ENCODE results near the gene ING5.
"Not testable (repeated sequence)": the region's sequence is repeated elsewhere in the genome, so short reads cannot be mapped to it uniquely, and the experiment has no call there.

Gene ING5

GRCh38 chr2:241739177-241739576 lies 37.3 kb downstream of the ING5 start:
- no peak for DNase-seq (ENCODE audit: low spot score)

DNA sequence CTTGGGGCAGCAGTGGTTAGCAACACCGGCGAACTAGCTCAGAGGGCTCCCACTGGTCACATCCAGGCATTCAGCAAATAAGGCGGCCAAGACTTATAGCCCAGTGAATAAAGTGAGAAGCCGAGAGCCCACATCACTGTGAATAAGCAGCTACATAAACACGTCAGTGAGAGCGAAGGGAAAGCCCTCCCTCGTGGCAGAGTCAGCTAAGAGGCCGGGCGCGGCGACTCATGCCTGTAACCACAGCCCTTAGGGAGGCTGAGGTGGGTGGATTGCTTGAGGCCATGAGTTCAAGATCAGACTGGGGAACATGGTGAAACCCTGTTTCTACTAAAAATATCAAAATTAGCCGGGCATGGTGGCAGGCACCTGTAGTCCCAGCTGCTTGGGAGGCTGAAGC lies 37.8 kb downstream of the ING5 start:
- DNase-seq (ENCODE audit: low spot score): no peak

- no peak for DNase-seq (ENCODE audit: low spot score)
Observed at GRCh38 chr2:241741016-241741415, 39.2 kb downstream of the ING5 start.

- no peak for DNase-seq (ENCODE audit: low spot score)
Observed at GRCh38 chr2:241742320-241742939, 40.6 kb downstream of the ING5 start.

GRCh38 chr2:241743008-241743407 lies 41.2 kb downstream of the ING5 start:
- not testable (repeated sequence) for DNase-seq (ENCODE audit: low spot score)

GRCh38 chr2:241743620-241744019 lies 41.8 kb downstream of the ING5 start:
- DNase-seq (ENCODE audit: low spot score): no peak

DNA sequence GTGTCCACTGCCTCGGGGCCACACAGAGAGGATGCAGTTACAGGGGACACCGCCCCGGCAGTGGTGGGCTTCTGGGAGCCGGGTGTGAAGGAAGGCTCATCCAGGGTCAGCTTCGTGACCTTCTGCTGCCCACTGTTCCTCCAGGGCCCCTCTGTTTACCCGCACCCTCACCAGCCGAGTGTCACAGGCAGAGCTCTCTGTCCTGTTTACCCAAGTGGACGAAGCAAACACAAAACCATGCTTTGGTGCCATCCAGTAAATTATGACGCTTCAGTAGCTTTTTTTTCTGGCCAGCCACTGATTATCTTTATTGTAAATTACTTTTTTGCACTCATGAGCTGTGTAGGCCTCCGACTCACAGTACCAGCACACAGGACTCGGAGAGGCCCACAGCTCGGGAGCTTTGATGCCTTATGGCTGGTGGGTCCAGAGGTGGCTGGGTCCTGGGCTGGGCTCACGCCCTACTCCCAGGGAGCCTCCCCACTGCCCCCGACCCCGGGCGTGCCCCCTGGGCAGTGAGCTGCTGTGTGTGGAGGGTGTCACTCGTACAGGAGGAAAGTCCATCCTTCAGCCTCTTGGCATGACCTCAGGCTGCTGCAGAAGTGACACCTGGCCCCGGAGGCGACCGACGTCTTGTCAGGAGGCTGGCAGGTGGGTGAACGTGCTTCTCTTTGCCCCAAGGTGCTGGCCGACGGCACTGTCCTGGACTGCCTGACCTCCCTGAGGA lies 42.4 kb downstream of the ING5 start:
- DNase-seq (ENCODE audit: low spot score): no peak

GRCh38 chr2:241745276-241745675 lies 43.4 kb downstream of the ING5 start:
- DNase-seq (ENCODE audit: low spot score): no peak

GRCh38 chr2:241746084-241746483 lies 44.2 kb downstream of the ING5 start:
- no peak for DNase-seq (ENCODE audit: low spot score)

DNA sequence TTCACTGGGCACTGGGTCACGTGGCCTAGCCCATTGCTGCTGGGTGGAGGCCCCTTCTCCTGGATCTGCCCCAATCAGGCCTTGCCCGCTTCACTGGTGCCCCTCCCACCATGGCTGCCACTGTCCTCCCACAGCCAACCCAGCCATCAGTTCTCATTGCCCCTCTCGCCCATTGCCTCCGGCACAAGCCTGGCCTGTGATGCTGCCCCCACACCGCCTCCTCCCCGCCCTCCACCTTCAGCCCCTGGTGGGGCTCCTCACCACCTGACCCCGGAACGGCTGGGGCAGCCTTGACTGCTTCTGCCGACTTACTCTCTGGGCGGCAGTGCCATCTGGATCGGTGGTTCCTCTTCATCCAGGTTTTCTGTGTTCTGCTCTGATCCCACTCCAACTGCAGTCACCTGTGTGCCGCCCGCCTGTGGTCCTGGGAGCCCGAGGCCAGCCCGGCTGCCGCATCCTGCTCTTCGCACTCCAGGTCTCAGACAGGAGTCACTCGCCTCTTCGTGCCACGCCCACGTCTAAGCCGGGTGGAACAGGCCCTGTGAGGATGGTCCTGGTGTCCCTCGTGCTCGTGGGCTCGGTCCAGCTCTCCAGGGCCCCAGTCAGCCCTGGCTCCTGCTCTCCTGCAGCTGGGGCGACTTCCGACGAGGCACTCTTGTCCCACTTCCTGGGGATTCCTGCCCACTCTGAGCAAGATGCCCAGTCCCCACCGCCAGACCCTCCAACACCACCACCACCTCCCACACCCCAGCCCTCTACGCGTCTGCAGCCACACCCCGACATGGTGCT lies 46.8 kb downstream of the ING5 start:
- no peak for DNase-seq (ENCODE audit: low spot score)

GRCh38 chr2:241750076-241750840 lies 48.4 kb downstream of the ING5 start:
- no peak for DNase-seq (ENCODE audit: low spot score)

DNA sequence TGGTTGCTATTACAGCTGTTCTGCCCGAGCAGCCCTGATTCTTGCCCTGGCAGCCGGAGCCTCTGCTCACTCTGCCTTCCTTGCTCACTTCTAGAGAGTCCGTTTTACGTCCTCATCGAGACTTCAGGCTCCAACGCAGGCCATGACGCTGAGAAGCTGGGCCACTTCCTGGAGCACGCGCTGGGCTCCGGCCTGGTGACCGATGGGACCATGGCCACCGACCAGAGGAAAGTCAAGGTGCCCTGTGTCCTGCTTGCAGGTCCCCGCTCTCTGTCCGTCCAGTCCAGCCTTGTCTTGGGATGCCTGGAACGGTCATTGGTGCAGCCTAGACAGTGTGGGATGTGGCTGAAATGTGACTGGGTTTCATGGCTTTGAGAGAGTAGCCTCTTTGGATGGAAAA lies 49.3 kb downstream of the ING5 start:
- DNase-seq (ENCODE audit: low spot score): no peak

- no peak for DNase-seq (ENCODE audit: low spot score)
Observed at GRCh38 chr2:241751776-241752175, 49.9 kb downstream of the ING5 start.

- DNase-seq (ENCODE audit: low spot score): no peak
Observed at GRCh38 chr2:241752253-241752652, 50.4 kb downstream of the ING5 start.

DNA sequence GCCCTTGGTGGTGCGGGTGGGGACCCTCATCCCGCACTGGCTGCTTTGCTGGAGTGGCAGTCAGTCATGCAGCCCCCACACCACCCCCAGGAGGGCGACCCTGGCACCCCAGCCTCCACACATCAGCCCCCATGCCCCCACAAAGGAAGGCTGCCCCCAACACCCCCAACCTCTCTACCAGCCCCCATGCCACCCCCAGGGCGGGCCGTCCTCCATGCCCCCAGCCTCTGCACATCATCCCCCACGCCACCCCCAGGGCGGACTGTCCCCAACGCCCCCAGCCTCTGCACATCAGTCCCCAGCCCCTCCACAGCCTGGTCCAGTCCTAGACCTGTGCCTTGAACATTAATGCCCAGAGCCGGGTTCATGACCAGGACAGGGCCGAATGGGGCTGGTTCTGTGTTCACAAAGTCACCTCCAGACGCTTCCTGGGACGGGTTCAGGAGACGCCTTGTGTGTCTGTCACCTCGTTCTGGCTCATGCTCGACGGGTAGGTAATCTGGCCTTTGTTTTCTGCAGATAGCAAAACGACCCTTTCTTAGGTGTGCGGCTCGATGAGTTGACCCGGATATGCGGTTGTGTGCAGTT lies 50.9 kb downstream of the ING5 start:
- no peak for DNase-seq (ENCODE audit: low spot score)

DNA sequence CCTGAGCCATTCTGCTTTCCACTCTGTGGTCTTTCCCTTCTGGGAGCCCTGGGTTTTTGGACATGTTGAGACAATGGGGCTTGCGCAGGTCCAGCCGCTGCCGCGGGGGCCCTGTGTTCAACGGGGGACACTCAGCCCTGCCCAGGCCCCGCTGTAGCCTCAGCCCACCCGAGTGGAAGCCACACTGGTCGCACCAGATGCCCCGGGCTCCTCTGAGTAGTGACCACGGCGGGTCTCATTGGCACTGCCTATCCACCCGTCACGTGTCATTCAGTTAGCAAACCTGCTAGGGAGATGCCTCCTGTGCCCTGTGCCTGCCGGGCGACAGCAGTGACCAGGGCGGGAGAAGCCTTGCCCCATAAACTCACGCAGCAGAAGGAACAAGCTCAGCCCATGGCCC lies 51.7 kb downstream of the ING5 start:
- no peak for DNase-seq (ENCODE audit: low spot score)

- no peak for DNase-seq (ENCODE audit: low spot score)
Observed at GRCh38 chr2:241754042-241754441, 52.2 kb downstream of the ING5 start.

GRCh38 chr2:241755166-241755565 lies 53.3 kb downstream of the ING5 start:
- no peak for DNase-seq (ENCODE audit: low spot score)

- no peak for DNase-seq (ENCODE audit: low spot score)
Observed at GRCh38 chr2:241755777-241756176, 53.9 kb downstream of the ING5 start.

- no peak for DNase-seq (ENCODE audit: low spot score)
Observed at GRCh38 chr2:241759067-241759807, 57.4 kb downstream of the ING5 start.

DNA sequence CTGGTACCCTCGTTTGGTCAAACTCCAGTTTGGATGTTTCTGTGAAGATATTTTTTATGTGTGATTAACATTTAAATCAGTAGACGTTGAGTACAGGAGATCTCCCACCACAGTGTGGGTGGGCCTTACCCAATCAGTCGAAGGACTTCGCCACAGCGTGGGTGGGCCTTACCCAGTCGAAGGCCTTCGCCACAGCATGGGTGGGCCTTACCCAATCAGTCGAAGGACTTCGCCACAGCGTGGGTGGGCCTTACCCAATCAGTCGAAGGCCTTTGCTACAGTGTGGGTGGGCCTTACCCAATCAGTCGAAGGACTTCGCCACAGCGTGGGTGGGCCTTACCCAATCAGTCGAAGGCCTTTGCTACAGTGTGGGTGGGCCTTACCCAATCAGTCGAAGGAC lies 58.1 kb downstream of the ING5 start:
- not testable (repeated sequence) for DNase-seq (ENCODE audit: low spot score)
